SK-N-MC (cell line): ENCODE results near the gene ELOVL7.

Source experiments
- EZH2 ChIP-seq: fragments of 200-600 bp; sonication (generic); IDR thresholded peaks from one replicate; pipeline ENCODE4 v1.6.1; 2017; ENCODE audit warnings: antibody characterized with exemption
- POLR2AphosphoS5 ChIP-seq: IDR thresholded peaks from 2 replicates; pipeline ENCODE4 v1.6.1; 2012; ENCODE audit warnings: mild to moderate bottlenecking, low read depth, low read length, borderline replicate concordance

DNA sequence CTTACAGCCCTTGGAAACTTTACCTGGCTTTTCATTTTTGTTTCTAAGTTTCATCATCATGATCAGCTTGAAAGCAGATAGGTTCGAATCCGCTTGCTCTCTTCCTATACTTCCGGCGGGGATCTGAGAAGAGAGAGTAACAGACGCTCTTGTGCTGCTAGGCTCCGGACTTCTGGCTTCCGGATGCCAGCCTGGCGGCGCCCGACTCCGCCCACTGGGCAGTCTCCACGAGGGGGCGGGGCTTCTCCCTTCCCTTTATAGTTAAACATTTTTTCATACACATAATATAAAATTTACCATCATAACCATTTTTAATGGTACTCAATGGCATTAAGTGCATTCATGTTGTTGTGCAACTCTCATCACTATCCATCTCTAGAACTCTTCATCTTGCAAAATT, 49.5 kb upstream of the ELOVL7 start:
- TF ChIP-seq POLR2AphosphoS5 (no peak), EZH2 (no peak)
